ENCODE results near the gene CCL4. TPM values are rescaled to one million over a fixed set of nuclear protein-coding genes. Genes with fewer than 3 reads are reported as not detected.

CCL4 gene
- total RNA-seq, 2 donors from 2014 or later, result 63.9 to 200 TPM

DNA sequence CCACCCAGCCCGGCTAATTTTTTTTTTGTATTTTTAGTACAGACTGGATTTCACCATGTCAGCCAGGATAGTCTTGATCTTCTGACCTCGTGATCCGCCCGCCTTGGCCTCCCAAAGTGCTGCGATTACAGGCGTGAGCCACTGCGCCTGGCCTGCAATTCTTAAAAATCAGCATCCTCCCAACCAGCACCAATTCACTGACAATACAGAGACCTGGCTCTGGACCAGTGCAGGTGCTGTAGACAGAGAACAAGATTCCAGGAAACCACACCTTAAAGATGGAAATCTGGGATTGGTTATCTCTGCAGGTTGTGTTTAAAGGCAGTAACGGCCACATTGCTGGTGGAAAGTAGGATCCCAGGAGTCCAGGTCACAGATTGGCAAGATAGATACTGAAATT lies 39.2 kb downstream of the CCL4 start:
- Mint-ChIP-seq H3K27me3 (ENCODE audit: low read depth) (peaks cover 18% of the 10 kb centered on the region), H3K36me3 (ENCODE audit: insufficient read depth in 2 of 2) (peaks cover 0 to 1% of the 10 kb centered on the region in 2 donors), H3K4me1 (ENCODE audit: low read depth) (no peaks in the 10 kb centered on the region), H3K4me3 (no peak overlapping the region), H3K9me3 (peaks cover 2% of the 10 kb centered on the region in 2 donors), H3K27ac (no peak overlapping the region)
- ATAC-seq (replicated peaks in 1 of 2) (no peak), DNase-seq (no peak)

DNA sequence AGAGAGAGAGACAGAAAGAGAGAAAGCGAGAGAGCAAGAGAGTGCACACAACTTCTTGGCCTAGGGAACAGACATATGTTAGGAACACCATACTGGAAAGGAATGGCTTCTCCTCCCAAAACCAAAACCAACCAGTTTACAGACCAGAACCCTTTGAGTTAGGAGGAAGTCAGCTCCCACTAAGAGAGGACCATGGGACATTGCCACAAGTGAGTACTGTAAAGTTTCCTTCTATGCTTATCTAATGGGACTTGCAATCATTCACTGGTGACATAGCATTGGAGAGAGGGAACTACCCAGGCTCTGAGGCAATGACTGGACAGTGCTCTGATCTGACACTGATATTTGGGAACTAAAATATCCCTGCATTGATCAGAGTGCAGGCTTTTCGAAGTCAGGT lies 40.4 kb downstream of the CCL4 start:
- Mint-ChIP-seq H3K36me3 (ENCODE audit: insufficient read depth in 2 of 2) (no peaks in the 10 kb centered on the region), H3K9me3 (no peaks in the 10 kb centered on the region), H3K4me3 (no peak overlapping the region), H3K27ac (no peak overlapping the region), H3K4me1 (ENCODE audit: low read depth) (peaks cover 4% of the 10 kb centered on the region), H3K27me3 (ENCODE audit: low read depth) (peaks cover 21% of the 10 kb centered on the region)
- ATAC-seq (replicated peaks in 1 of 2) (no peak), DNase-seq (no peak)

DNA sequence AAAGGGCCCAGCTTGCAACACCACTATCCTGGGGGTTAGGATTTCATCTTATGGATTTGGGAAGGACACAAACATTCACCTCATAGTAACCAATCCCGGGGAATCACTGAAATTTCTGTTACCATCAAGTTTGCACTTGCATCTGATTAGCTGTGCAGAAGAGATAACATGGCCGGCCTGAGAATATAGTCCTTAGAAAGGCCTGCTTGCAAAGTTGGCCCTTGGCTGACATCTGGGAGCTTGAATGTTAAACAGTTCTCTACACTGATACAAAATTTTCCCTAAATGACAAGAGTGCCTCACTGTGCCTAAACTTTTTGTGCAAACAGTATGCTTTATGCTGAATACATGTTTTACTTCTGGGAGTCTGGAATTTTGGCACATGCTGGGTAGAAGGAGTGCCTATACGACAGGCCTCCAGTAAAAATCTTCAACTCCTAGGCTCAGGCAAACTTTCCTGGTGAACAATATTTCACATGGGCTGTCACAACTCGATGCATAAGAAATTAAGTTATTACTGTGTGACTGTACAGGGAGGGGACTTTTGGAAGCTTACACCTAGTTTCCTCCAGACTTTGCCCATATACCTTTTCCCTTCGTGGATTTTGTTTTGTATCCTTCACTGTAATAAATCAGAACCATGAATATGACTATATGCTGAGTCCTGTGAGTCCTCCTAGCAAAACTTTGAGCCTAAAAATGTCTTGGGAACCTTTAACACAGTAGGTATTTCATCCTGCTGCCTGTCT lies 41.5 kb downstream of the CCL4 start:
- H3K27me3 Mint-ChIP-seq (ENCODE audit: low read depth), result peaks cover 33% of the 10 kb centered on the region
- DNase-seq (no peak), ATAC-seq (replicated peaks in 1 of 2) (no peak)
- H3K4me3 Mint-ChIP-seq, result no peak overlapping the region
- no peaks in the 10 kb centered on the region for H3K9me3 Mint-ChIP-seq
- H3K36me3 Mint-ChIP-seq (ENCODE audit: insufficient read depth in 2 of 2), result no peaks in the 10 kb centered on the region
- H3K27ac Mint-ChIP-seq, result no peak overlapping the region
- H3K4me1 Mint-ChIP-seq (ENCODE audit: low read depth), result peaks cover 10% of the 10 kb centered on the region

DNA sequence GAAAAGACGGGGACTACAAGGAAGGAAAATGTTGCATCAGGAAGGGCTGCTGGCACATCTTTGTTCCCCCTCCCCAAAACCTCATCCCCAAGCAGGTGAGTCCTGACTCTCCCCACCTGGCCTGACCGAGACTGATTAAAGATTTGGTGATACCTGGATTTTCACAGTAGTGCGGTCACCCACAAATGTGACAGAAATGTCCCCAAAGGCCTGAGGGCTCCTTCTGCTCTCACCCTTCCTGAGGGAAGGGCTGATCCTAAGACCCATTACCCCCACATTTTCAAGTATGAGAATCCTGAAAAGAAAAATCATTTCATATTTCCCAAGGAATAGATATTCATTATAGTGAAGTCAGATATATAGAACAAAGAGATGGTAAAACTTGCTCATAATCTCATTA lies 44.0 kb downstream of the CCL4 start:
- no peaks in the 10 kb centered on the region for H3K36me3 Mint-ChIP-seq (ENCODE audit: insufficient read depth in 2 of 2)
- H3K27me3 Mint-ChIP-seq (ENCODE audit: low read depth), result peaks cover 38% of the 10 kb centered on the region
- no peak for ATAC-seq (replicated peaks in 1 of 2)
- peaks cover 10% of the 10 kb centered on the region for H3K4me1 Mint-ChIP-seq (ENCODE audit: low read depth)
- no peak overlapping the region for H3K4me3 Mint-ChIP-seq
- H3K27ac Mint-ChIP-seq, result peak overlapping the region; percentile 0
- H3K9me3 Mint-ChIP-seq, result no peaks in the 10 kb centered on the region
- no peak for DNase-seq

DNA sequence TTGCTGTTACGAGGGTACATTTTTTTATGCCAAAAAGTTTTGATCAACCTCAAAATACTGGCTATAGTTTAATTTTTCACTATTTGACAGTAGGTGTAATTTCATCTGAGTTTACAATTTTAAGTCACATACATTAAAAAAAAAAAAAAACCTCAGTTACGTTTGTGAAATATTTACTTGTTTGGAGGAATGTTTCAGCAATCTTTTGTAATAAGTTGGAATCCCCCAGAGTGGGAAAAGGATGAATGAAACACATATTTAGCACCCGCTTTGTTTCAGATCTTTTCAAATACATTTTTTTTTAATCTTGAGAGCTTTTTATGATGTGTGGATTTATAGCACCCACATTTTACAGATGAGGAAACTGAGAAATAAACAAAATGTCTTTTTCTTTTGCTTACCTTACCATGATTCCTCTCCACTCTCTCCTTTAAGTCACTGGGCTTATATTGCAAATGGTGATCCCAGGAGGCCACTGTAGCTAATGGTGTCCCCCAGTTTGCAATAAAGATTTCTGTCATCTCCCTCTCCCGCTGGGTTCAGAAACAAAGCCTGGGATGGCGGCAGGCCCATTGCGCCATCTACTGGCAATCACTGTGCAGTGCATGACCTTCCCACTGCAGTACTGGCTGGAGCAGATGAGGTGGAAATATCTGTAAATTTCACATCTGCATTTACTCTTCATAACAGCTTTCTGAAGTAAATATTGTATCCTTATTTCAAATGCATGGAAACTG lies 45.1 kb downstream of the CCL4 start:
- H3K4me1 Mint-ChIP-seq (ENCODE audit: low read depth), result peaks cover 10% of the 10 kb centered on the region

DNA sequence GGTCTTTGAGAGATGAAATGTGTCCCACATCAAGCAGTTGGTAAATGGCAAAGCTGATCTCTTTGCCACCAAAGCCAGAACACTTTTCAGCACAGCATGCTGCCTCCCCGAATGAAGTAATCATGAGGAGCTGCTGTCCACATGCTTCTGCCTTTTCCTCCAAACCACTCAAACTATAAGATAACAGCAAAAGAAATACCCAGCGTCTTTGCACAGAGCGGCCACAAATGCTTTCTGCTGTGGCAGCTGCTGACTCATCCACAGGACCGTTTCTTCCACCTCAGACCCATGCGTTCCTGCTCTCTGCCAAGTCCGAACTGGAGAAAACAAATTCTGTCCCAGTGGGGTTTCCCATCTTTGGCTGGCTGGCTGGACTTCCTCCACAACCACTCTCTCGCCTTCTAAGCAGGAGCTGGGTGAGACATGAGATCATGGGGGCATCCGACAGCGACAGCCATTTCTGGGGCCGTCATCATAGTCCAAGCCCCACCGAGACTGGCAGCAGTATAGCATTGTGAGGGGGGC lies 45.7 kb downstream of the CCL4 start:
- DNase-seq (peak in 1 of 2 donors; percentile 4), ATAC-seq (replicated peaks in 1 of 2) (peak; percentile 48 to 56)
- Mint-ChIP-seq H3K4me3 (peak overlapping the region in 1 of 2 donors; percentile 8), H3K27me3 (ENCODE audit: low read depth) (peaks cover 56% of the 10 kb centered on the region), H3K9me3 (no peaks in the 10 kb centered on the region), H3K36me3 (ENCODE audit: insufficient read depth in 2 of 2) (no peaks in the 10 kb centered on the region), H3K4me1 (ENCODE audit: low read depth) (peaks cover 16% of the 10 kb centered on the region), H3K27ac (no peak overlapping the region)

More for the DNA sequence above, 45.1 kb downstream of the CCL4 start:
- Mint-ChIP-seq H3K36me3 (ENCODE audit: insufficient read depth in 2 of 2) (no peaks in the 10 kb centered on the region), H3K9me3 (no peaks in the 10 kb centered on the region), H3K27me3 (ENCODE audit: low read depth) (peaks cover 49% of the 10 kb centered on the region), H3K27ac (no peak overlapping the region), H3K4me3 (peak overlapping the region in 1 of 2 donors; percentile 8)
- peak; percentile 82 to 84 for ATAC-seq (replicated peaks in 1 of 2)
- peak; percentile 62 to 76 for DNase-seq

DNA sequence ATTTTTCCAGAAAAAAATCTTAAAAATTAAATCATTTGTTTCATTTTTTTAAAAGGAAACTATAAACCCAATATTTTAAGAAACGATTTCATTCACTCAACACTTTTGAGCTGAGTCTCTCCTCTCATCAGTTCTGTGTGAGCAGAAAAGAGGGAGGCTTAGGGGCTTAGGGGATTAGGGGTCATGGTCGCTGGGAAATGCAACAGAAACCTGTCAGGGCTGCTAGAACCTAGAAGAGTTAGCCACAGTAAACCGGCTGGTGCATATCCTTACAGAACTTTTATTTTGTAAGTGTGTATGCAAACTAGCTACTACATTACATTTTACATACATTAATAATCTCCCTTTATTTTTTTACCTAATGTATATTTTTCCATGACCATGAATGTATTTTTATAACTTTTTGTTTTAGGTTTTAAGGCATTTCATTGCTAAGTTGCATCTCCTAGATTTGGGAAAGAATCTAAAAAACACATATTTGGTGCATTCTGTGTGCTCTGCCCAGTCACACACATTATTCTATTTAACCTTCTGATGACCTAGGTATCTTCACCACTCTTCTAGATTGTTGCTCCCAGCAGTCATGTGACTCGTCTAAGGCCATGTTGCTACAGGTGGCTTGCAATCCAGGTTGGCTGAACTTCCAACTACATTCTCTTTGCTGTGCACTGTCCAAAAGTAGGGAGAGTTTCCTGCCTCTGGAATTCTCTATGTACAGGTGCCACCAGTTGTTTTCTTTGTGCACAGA lies 48.4 kb downstream of the CCL4 start:
- Mint-ChIP-seq H3K4me1 (ENCODE audit: low read depth) (peaks cover 17% of the 10 kb centered on the region), H3K27ac (no peak overlapping the region), H3K27me3 (ENCODE audit: low read depth) (peaks cover 64% of the 10 kb centered on the region), H3K4me3 (no peak overlapping the region), H3K36me3 (ENCODE audit: insufficient read depth in 2 of 2) (no peaks in the 10 kb centered on the region), H3K9me3 (no peaks in the 10 kb centered on the region)
- no peak for DNase-seq
- no peak for ATAC-seq (replicated peaks in 1 of 2)

DNA sequence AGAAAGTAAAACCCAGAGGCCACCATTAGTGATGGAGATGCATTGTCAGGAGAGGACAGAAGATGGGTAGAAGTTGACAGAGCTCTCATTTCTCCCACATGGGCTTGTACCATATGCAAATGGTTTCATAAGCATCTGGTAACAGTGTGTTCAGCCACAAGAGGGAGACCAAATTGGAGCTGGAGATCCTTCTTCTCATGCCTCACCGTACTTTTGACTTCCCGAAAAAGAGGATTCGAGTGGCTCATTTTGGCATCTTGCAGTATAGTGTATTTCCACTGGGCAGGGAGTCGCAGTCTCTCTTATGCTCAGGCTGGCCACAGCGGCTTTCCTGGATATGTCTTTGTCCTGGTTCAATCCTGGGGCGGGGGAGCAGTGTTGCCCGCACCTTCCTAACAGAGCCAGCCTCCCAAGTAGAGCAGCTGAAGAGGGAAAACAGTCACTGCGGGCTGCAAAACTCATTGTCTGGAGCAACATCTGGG lies 49.1 kb downstream of the CCL4 start:
- Mint-ChIP-seq H3K27ac (no peak overlapping the region), H3K4me3 (no peak overlapping the region), H3K27me3 (ENCODE audit: low read depth) (peaks cover 62% of the 10 kb centered on the region), H3K36me3 (ENCODE audit: insufficient read depth in 2 of 2) (no peaks in the 10 kb centered on the region), H3K4me1 (ENCODE audit: low read depth) (peaks cover 17% of the 10 kb centered on the region), H3K9me3 (no peaks in the 10 kb centered on the region)
- DNase-seq (no peak), ATAC-seq (replicated peaks in 1 of 2) (no peak)

DNA sequence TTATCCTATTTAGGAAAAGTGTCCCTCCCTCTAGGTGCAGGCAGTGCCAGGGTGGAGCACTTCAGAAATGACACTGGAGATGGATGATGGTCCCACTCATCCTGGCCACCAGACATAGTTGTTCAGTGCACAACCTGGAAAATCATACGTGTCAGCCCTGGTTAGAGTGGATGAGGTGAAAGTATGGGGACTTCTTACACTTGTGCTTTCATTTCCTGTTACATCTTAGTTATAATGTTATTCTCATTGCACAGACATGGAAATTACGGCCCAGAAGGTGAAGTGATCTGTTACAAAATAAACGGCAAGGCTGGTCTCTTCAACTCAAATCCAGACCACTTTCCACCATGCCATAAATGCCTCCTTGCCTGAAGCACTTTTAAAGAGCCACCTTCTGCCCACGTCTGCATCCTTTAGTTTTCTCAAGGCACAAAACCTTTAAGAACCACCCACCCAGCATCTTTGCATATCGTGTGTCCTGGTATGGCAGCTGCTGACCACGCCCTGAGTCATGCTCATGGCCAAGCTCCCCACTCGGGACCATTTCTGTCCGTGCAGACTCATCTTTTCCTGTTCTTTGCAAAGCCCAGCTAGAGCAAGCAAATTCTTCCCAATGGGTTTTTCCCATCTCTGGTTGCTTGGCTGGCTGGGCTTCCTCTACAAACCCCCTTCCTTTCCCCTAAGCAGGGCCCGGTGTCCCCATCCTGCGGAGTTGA lies 50.4 kb downstream of the CCL4 start:
- no peaks in the 10 kb centered on the region for H3K36me3 Mint-ChIP-seq (ENCODE audit: insufficient read depth in 2 of 2)
- no peaks in the 10 kb centered on the region for H3K9me3 Mint-ChIP-seq
- no peak overlapping the region for H3K4me3 Mint-ChIP-seq
- H3K4me1 Mint-ChIP-seq (ENCODE audit: low read depth), result peaks cover 13% of the 10 kb centered on the region
- DNase-seq (no peak), ATAC-seq (replicated peaks in 1 of 2) (no peak)
- no peak overlapping the region for H3K27ac Mint-ChIP-seq
- peaks cover 57% of the 10 kb centered on the region for H3K27me3 Mint-ChIP-seq (ENCODE audit: low read depth)

Other genes with a start within 250 kb of the CCL4 start
- gene HEATR9, start 234.9 kb upstream of the CCL4 start, total RNA-seq, result 1 to 10 TPM in 1 of 2 donors, under 1 TPM in 1; 0.46 to 1.8 TPM
- gene CCL5, start 223.5 kb upstream of the CCL4 start, total RNA-seq, result 100 to 1,000 TPM in 1 of 2 donors, 10 to 100 TPM in 1; 63.3 to 178 TPM
- gene RDM1, start 173.1 kb upstream of the CCL4 start, total RNA-seq, result 1 to 10 TPM; 7.6 to 8.4 TPM
- not detected for gene LYZL6, start 160.1 kb upstream of the CCL4 start, total RNA-seq
- not detected for gene CCL16, start 122.3 kb upstream of the CCL4 start, total RNA-seq
- gene CCL14, start 117.1 kb upstream of the CCL4 start, total RNA-seq, result not detected
- gene CCL15, start 102.3 kb upstream of the CCL4 start, total RNA-seq, result not detected
- not detected for gene CCL23, start 85.9 kb upstream of the CCL4 start, total RNA-seq
- 1 to 10 TPM in 1 of 2 donors, under 1 TPM in 1; 0.48 to 1.5 TPM for gene CCL18, start 39.6 kb upstream of the CCL4 start, total RNA-seq
- gene CCL3, start 13.7 kb upstream of the CCL4 start, total RNA-seq, result 100 to 1,000 TPM in 1 of 2 donors, 10 to 100 TPM in 1; 79.6 to 336 TPM
- 10 to 100 TPM; 10.8 to 21.4 TPM for gene TBC1D3B, start 72.8 kb downstream of the CCL4 start, total RNA-seq
- 10 to 100 TPM in 1 of 2 donors, 1 to 10 TPM in 1; 7.0 to 55.5 TPM for gene CCL3L1, start 92.9 kb downstream of the CCL4 start, total RNA-seq
- 10 to 100 TPM in 1 of 2 donors, 1 to 10 TPM in 1; 9.1 to 77.2 TPM for gene CCL4L2, start 107.2 kb downstream of the CCL4 start, total RNA-seq
- 1 to 10 TPM; 2.5 to 3.1 TPM for gene TBC1D3I, start 160.7 kb downstream of the CCL4 start, total RNA-seq
- gene TBC1D3G, start 220.1 kb downstream of the CCL4 start, total RNA-seq, result 1 to 10 TPM in 1 of 2 donors, not detected in 1; 7.2 TPM

All from activated T-cell treated with anti-CD3 and anti-CD28 coated beads, Interleukin-2, amount 50 U/mL, for 72 hours (primary cell).